ENCODE data around the gene ARRDC2.
"Not testable (repeated sequence)": the region's sequence is repeated elsewhere in the genome, so short reads cannot be mapped to it uniquely, and the experiment has no call there.

The ARRDC2 gene

GRCh38 chr19:17977021-17977420 is 30.9 kb upstream of the ARRDC2 start:
- no peak for TF ChIP-seq ZNF274 (IDR thresholded peaks at IDR 0.05; ENCODE audit: low read depth, low read length)
- H3K4me3 ChIP-seq (ENCODE audit: low read length), result no peak overlapping the region

- H3K4me3 ChIP-seq (ENCODE audit: low read length), result no peak overlapping the region
- TF ChIP-seq ZNF274 (IDR thresholded peaks at IDR 0.05; ENCODE audit: low read depth, low read length), result no peak
These were observed 30.5 kb upstream of the ARRDC2 start for GRCh38 chr19:17977488-17977887.

GRCh38 chr19:17981611-17982010 is 26.4 kb upstream of the ARRDC2 start:
- no peak for TF ChIP-seq ZNF274 (IDR thresholded peaks at IDR 0.05; ENCODE audit: low read depth, low read length)

GRCh38 chr19:17982430-17982829 is 25.5 kb upstream of the ARRDC2 start:
- no peak for TF ChIP-seq ZNF274 (IDR thresholded peaks at IDR 0.05; ENCODE audit: low read depth, low read length)

More at GRCh38 chr19:17981611-17982010, 26.4 kb upstream of the ARRDC2 start:
- H3K4me3 ChIP-seq (ENCODE audit: low read length), result no peak overlapping the region

GRCh38 chr19:17985037-17985818 is 22.7 kb upstream of the ARRDC2 start:
- no peak for TF ChIP-seq ZNF274 (IDR thresholded peaks at IDR 0.05; ENCODE audit: low read depth, low read length)
- H3K4me3 ChIP-seq (ENCODE audit: low read length), result no peak overlapping the region

More at GRCh38 chr19:17982430-17982829, 25.5 kb upstream of the ARRDC2 start:
- H3K4me3 ChIP-seq (ENCODE audit: low read length), result no peak overlapping the region

- not testable (repeated sequence) for H3K4me3 ChIP-seq (ENCODE audit: low read length)
These were observed 21.4 kb upstream of the ARRDC2 start for GRCh38 chr19:17986569-17986968.

- no peak overlapping the region for H3K4me3 ChIP-seq (ENCODE audit: low read length)
- TF ChIP-seq ZNF274 (IDR thresholded peaks at IDR 0.05; ENCODE audit: low read depth, low read length), result no peak
These were observed 19.8 kb upstream of the ARRDC2 start for GRCh38 chr19:17988161-17988560.

GRCh38 chr19:17989425-17990094 is 18.4 kb upstream of the ARRDC2 start:
- H3K4me3 ChIP-seq (ENCODE audit: low read length), result no peak overlapping the region
- no peak for TF ChIP-seq ZNF274 (IDR thresholded peaks at IDR 0.05; ENCODE audit: low read depth, low read length)

- no peak for TF ChIP-seq ZNF274 (IDR thresholded peaks at IDR 0.05; ENCODE audit: low read depth, low read length)
- no peak overlapping the region for H3K4me3 ChIP-seq (ENCODE audit: low read length)
These were observed 14.7 kb upstream of the ARRDC2 start for GRCh38 chr19:17993076-17993813.

- TF ChIP-seq ZNF274 (IDR thresholded peaks at IDR 0.05; ENCODE audit: low read depth, low read length), result no peak
- no peak overlapping the region for H3K4me3 ChIP-seq (ENCODE audit: low read length)
These were observed 11.1 kb upstream of the ARRDC2 start for GRCh38 chr19:17996826-17997316.

GRCh38 chr19:17997969-17998826 is 9.8 kb upstream of the ARRDC2 start:
- no peak overlapping the region for H3K4me3 ChIP-seq (ENCODE audit: low read length)
- no peak for TF ChIP-seq ZNF274 (IDR thresholded peaks at IDR 0.05; ENCODE audit: low read depth, low read length)

GRCh38 chr19:17998827-17999150 is 9.2 kb upstream of the ARRDC2 start:
- TF ChIP-seq ZNF274 (IDR thresholded peaks at IDR 0.05; ENCODE audit: low read depth, low read length), result no peak
- no peak overlapping the region for H3K4me3 ChIP-seq (ENCODE audit: low read length)

GRCh38 chr19:17999684-18000479 is 8.1 kb upstream of the ARRDC2 start:
- TF ChIP-seq ZNF274 (IDR thresholded peaks at IDR 0.05; ENCODE audit: low read depth, low read length), result no peak

More at GRCh38 chr19:17999684-18000479, 8.1 kb upstream of the ARRDC2 start:
- H3K4me3 ChIP-seq (ENCODE audit: low read length), result no peak overlapping the region
